ENCODE results near the gene PSMG3.
A peak's percentile ranks its signal among the peaks of the same experiment; 100 is the strongest.
"Not testable (repeated sequence)": the region's sequence is repeated elsewhere in the genome, so short reads cannot be mapped to it uniquely, and the experiment has no call there.

PSMG3 gene

GRCh38 chr7:1525409-1525808 is 44.4 kb downstream of the PSMG3 start:
- H3K9me3 Mint-ChIP-seq, result peaks cover 0 to 2% of the 10 kb centered on the region in 2 donors
- no peak for ATAC-seq (replicated peaks)
- no peak for DNase-seq
- H3K27ac Mint-ChIP-seq, result no peak overlapping the region
- no peaks in the 10 kb centered on the region for H3K36me3 Mint-ChIP-seq
- peaks cover 8 to 11% of the 10 kb centered on the region in 2 donors for H3K4me1 Mint-ChIP-seq
- no peak overlapping the region for H3K4me3 Mint-ChIP-seq
- peaks cover 0 to 12% of the 10 kb centered on the region in 2 donors for H3K27me3 Mint-ChIP-seq

- Mint-ChIP-seq H3K27ac (no peak overlapping the region), H3K9me3 (peaks cover 8 to 9% of the 10 kb centered on the region in 2 donors), H3K4me1 (peaks cover 8 to 11% of the 10 kb centered on the region in 2 donors), H3K4me3 (no peak overlapping the region), H3K36me3 (peaks cover 0 to 6% of the 10 kb centered on the region in 2 donors), H3K27me3 (peaks cover 0 to 12% of the 10 kb centered on the region in 2 donors)
- ATAC-seq (replicated peaks), result no peak
- no peak for DNase-seq
Measured at GRCh38 chr7:1523844-1524243, 46.0 kb downstream of the PSMG3 start.

DNA sequence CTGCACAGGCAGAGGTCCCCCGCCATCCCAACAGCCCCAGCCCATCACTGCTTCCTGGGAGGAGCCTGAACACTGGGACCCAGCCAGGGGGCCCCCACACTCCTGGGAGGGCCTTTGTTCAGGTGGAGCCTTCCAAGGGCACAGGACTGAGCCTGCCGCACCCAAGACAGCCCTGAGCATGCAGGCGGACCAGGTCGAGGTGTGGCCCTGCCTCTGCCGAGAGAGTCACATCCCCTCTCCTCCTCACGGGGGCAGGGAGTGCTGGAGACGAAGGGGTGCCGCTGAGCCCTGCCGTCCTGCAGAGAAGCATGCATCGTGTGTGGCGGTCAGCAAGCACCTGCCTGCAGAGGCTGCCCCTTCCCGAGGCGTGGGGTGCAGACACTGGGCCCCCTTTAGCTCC is 46.6 kb downstream of the PSMG3 start:
- no peak for ATAC-seq (replicated peaks)
- no peak for DNase-seq
- Mint-ChIP-seq H3K4me3 (no peak overlapping the region), H3K36me3 (peaks cover 0 to 6% of the 10 kb centered on the region in 2 donors), H3K27me3 (peaks cover 0 to 12% of the 10 kb centered on the region in 2 donors), H3K4me1 (peaks cover 8 to 11% of the 10 kb centered on the region in 2 donors), H3K9me3 (peaks cover 8 to 10% of the 10 kb centered on the region in 2 donors), H3K27ac (no peak overlapping the region)

DNA sequence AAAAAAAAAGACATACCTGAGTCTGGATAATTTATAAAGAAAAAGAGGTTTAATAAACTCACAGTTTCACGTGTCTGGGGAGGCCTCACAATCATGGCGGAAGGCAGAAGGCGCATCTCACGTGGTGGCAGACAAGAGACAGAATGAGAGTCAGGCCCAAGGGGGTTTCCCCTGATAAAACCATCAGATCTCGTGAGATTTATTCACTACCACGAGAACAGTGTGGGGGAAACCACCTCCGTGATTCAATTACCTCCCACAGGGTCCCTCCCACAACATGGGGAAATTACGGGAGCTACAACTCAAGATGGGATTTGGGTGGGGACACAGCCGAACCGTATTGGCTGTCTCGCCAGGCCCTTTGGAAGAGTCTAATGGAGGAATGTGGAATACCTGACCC is 48.4 kb downstream of the PSMG3 start:
- Mint-ChIP-seq H3K27me3 (peaks cover 0 to 7% of the 10 kb centered on the region in 2 donors), H3K27ac (no peak overlapping the region), H3K9me3 (peaks cover 8 to 10% of the 10 kb centered on the region in 2 donors), H3K36me3 (peaks cover 0 to 6% of the 10 kb centered on the region in 2 donors), H3K4me1 (peaks cover 6 to 11% of the 10 kb centered on the region in 2 donors), H3K4me3 (no peak overlapping the region)
- ATAC-seq (replicated peaks) (peak; percentile 29 to 61), DNase-seq (no peak)

- peaks cover 6 to 11% of the 10 kb centered on the region in 2 donors for H3K4me1 Mint-ChIP-seq
- no peak overlapping the region for H3K4me3 Mint-ChIP-seq
- H3K36me3 Mint-ChIP-seq, result peaks cover 0 to 6% of the 10 kb centered on the region in 2 donors
- DNase-seq (no peak), ATAC-seq (replicated peaks) (no peak)
- H3K27me3 Mint-ChIP-seq, result peaks cover 0 to under 1% of the 10 kb centered on the region in 2 donors
- H3K9me3 Mint-ChIP-seq, result peaks cover 8 to 10% of the 10 kb centered on the region in 2 donors
- H3K27ac Mint-ChIP-seq, result no peak overlapping the region
Measured at GRCh38 chr7:1520539-1521234, 49.1 kb downstream of the PSMG3 start.

GRCh38 chr7:1519322-1519922 is 50.4 kb downstream of the PSMG3 start:
- not testable (repeated sequence) for H3K36me3 Mint-ChIP-seq; H3K27me3 Mint-ChIP-seq; ATAC-seq (replicated peaks); H3K4me3 Mint-ChIP-seq; H3K9me3 Mint-ChIP-seq; DNase-seq; H3K27ac Mint-ChIP-seq
- peaks cover 10 to 11% of the 10 kb centered on the region in 2 donors for H3K4me1 Mint-ChIP-seq

All from stimulated activated naive B cell treated with anti-CD40 and anti-IgM and Interleukin-4, amounts not matched to agents 10 μg/mL and 1 μg/mL and 100 μg/mL, for 72 hours (primary cell).